ENCODE results near the gene MUCL3. TPM values are rescaled to one million over a fixed set of nuclear protein-coding genes. Genes with fewer than 3 reads are reported as not detected.

Gene MUCL3
- total and polyA plus RNA-seq, 2 of the 8 experiments (the other 6 are each of a cell fraction or from before 2014, with no cell fraction given), result 0.15 to 0.37 TPM

DNA sequence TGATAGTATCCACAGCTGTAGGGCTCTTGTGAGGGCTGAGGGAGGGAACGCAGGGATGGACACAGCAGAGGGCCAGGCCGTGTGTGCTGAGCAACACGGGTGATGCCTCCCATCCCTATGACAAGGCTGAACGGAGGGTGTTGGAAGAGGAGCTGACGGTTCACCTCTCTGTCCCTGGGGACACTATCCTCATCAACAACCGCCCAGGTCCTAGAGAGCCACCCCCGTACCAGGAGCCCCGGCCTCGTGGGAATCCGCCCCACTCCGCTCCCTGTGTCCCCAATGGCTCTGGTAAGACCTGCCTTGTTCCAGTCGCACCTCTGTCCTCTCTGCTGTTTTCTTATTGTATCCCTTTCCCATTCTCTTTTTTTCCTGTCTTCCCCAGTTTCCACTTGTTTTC lies 46.4 kb upstream of the MUCL3 start:
- Histone ChIP-seq H3K18ac (ENCODE audit: extremely low read depth, low read length) (no peak overlapping the region), H4K91ac (replicated peaks; ENCODE audit: insufficient read length, low read length) (no peak overlapping the region), H2BK12ac (ENCODE audit: low read depth, low read length) (no peak overlapping the region), H2AFZ (ENCODE audit: low read length) (no peak overlapping the region), H3K27me3 (replicated peaks in 1 of 4; ENCODE audit: control insufficient read depth in 3 of 4, extremely low read depth in 1 of 4, insufficient read depth in 3 of 4, low read length in 3 of 4) (no peaks in the 10 kb centered on the region), H4K5ac (ENCODE audit: insufficient read length, low read depth, low read length) (no peak overlapping the region), H3K27ac (ENCODE audit: low read depth, low read length) (no peak overlapping the region), H3K4me1 (replicated peaks in 1 of 4; ENCODE audit: control insufficient read depth in 3 of 4, insufficient read depth in 4 of 4, low read length in 3 of 4) (peaks cover 0 to 10% (median 2%) of the 10 kb centered on the region in 4 experiments; a peak in 4 of 7 replicates), H3K79me1 (ENCODE audit: low read depth, low read length) (peaks cover 10% of the 10 kb centered on the region), H2AK5ac (ENCODE audit: low read depth, low read length) (no peak overlapping the region), H3K56ac (replicated peaks; ENCODE audit: insufficient read length, low read depth, low read length) (no peak overlapping the region), H3K23ac (ENCODE audit: insufficient read length) (no peak overlapping the region), H3K9me3 (ENCODE audit: insufficient read depth in 2 of 2, low read depth in 1 of 2, low read length in 1 of 2) (no peaks in the 10 kb centered on the region), H3K14ac (ENCODE audit: insufficient read length) (no peak overlapping the region), H2BK120ac (replicated peaks; ENCODE audit: low read depth, low read length) (no peak overlapping the region), H2BK5ac (ENCODE audit: low read depth, low read length) (no peak overlapping the region), H2BK20ac (ENCODE audit: low read length) (no peak overlapping the region), H4K8ac (ENCODE audit: extremely low read depth, insufficient read depth, low read length) (no peak overlapping the region), H4K20me1 (replicated peaks in 1 of 2; ENCODE audit: control insufficient read depth in 1 of 2, insufficient read depth in 2 of 2, low read length in 2 of 2) (peaks cover 4 to 31% of the 10 kb centered on the region in 2 experiments), H3K23me2 (ENCODE audit: low read depth, low read length) (peaks cover 8% of the 10 kb centered on the region; the same call in 1 of the 2 replicates), H3K4me3 (ENCODE audit: extremely low read depth in 1 of 4, insufficient read depth in 2 of 4, low read depth in 3 of 4, low read length in 4 of 4) (no peak overlapping the region), H3K4me2 (ENCODE audit: insufficient read depth in 1 of 2, low read depth in 2 of 2, low read length in 2 of 2) (no peak overlapping the region), H3K4ac (replicated peaks; ENCODE audit: insufficient read length, low read depth, low read length) (no peak overlapping the region), H3K36me3 (ENCODE audit: control insufficient read depth in 2 of 4, insufficient read depth in 4 of 4, low read length in 3 of 4) (peaks cover 52 to 98% (median 85%) of the 10 kb centered on the region in 4 experiments), H2BK15ac (ENCODE audit: low read length) (no peak overlapping the region), H3K79me2 (ENCODE audit: control insufficient read depth in 1 of 2, insufficient read depth in 2 of 2, low read length in 2 of 2) (peaks cover 0 to 19% of the 10 kb centered on the region in 2 experiments; a peak in 2 of 4 replicates), H3K9ac (replicated peaks in 1 of 4; ENCODE audit: extremely low read depth in 1 of 4, low read depth in 3 of 4, low read length in 3 of 4) (no peak overlapping the region)
- 91% methylated on average over 12 of the region's 12 CpGs; no CpG with 5 or more reads in 1 of the 2 experiments for WGBS, 2 experiments (ENCODE audit: extremely low coverage in 1 of 2, insufficient coverage in 1 of 2, insufficient read length in 1 of 2, insufficient replicate concordance in 2 of 2, low coverage in 1 of 2, low lambda C conversion rate in 2 of 2, missing lambda C conversion rate in 1 of 2)
- no peak for FAIRE-seq
- ChIA-PET CTCF (ENCODE audit: partially characterized antibody) (interaction anchor here (0.7 to 29.0 kb wide), 6 partner anchors 13 to 189 kb away, joined by 3 to 610 read pairs (median 3); no protein-coding TSS in a partner anchor), POLR2A (ENCODE audit: partially characterized antibody) (interaction anchor here (0.8 to 1.2 kb wide), 3 partner anchors 11 to 50 kb away, joined by 3 read pairs; partner anchors contain the start of genes DDR1 and GTF2H4)
- no peak for DNase-seq (ENCODE audit: low read depth in 1 of 2, low spot score in 2 of 2)
- TF ChIP-seq MAFK (IDR thresholded peaks at IDR 0.05; ENCODE audit: low read depth, low read length) (no peak), POLR2A (IDR thresholded peaks at IDR 0.05; ENCODE audit: control extremely low read depth in 1 of 2, low read depth in 2 of 2, low read length in 2 of 2) (peak in 1 of 2 experiments; percentile 38; a peak in 1 of 3 replicates), POLR2AphosphoS5 (IDR thresholded peaks at IDR 0.05; ENCODE audit: low read depth, low read length) (peak; percentile 45; the same call in 1 of the 2 replicates)

Measured in H1 (cell line).